ENCODE data around the gene PPM1B. TPM values are rescaled to one million over a fixed set of nuclear protein-coding genes. Genes with fewer than 3 reads are reported as not detected.
"Not testable (repeated sequence)": the region's sequence is repeated elsewhere in the genome, so short reads cannot be mapped to it uniquely, and the experiment has no call there.

PPM1B gene
- total and polyA plus RNA-seq, 5 experiments from 2014 or later: 43.3 to 88.0 (median 54.5) TPM

- no peak overlapping the region for H3K27ac Mint-ChIP-seq
- no peak for DNase-seq
- no peaks in the 10 kb centered on the region for H3K27me3 Mint-ChIP-seq
Observed at GRCh38 chr2:44166096-44166495, 2.6 kb upstream of the PPM1B start.

GRCh38 chr2:44167311-44167907 lies 1.3 kb upstream of the PPM1B start:
- peaks cover 10 to 35% (median 29%) of the 10 kb centered on the region in 4 donors for H3K4me1 Mint-ChIP-seq
- H3K27me3 Mint-ChIP-seq: no peaks in the 10 kb centered on the region
- no peak for DNase-seq
- peak overlapping the region; percentile 98 to 100 (median 100) for H3K27ac Mint-ChIP-seq
- peak overlapping the region; percentile 88 to 100 (median 98) for H3K4me3 Mint-ChIP-seq
- peak; percentile 13 to 17 for ATAC-seq
- peaks cover 0 to 4% (median 0%) of the 10 kb centered on the region in 9 donors for H3K9me3 Mint-ChIP-seq
- H3K36me3 Mint-ChIP-seq: peaks cover 2 to 6% (median 6%) of the 10 kb centered on the region in 3 donors
- POLR2A ChIA-PET: interaction anchor here (1.0 to 3.5 kb wide), 10 partner anchors 12 to 1357 kb away, joined by 3 to 50 read pairs (median 8); partner anchors contain the start of genes CAMKMT and PREPL

More at GRCh38 chr2:44166096-44166495, 2.6 kb upstream of the PPM1B start:
- ATAC-seq: no peak
- peaks cover 0 to 6% (median 2%) of the 10 kb centered on the region in 3 donors for H3K36me3 Mint-ChIP-seq
- POLR2A ChIA-PET: no interaction called here
- peaks cover 0 to 4% (median 0%) of the 10 kb centered on the region in 9 donors for H3K9me3 Mint-ChIP-seq
- peak overlapping the region in 1 of 10 donors; percentile 3 for H3K4me3 Mint-ChIP-seq
- peaks cover 10 to 23% (median 22%) of the 10 kb centered on the region in 4 donors for H3K4me1 Mint-ChIP-seq

- Mint-ChIP-seq H3K4me1 (peaks cover 13 to 42% (median 36%) of the 10 kb centered on the region in 4 donors), H3K27me3 (no peaks in the 10 kb centered on the region)
- POLR2A ChIA-PET: interaction anchor here (0.8 to 3.5 kb wide), 18 partner anchors 9 to 1357 kb away, joined by 3 to 50 read pairs (median 4); partner anchors contain the start of genes CAMKMT, PREPL and THADA
Observed at GRCh38 chr2:44167908-44168680, 581 bp upstream of the PPM1B start.

GRCh38 chr2:44169155-44169898 lies 652 bp downstream of the PPM1B start:
- Mint-ChIP-seq H3K4me1 (peaks cover 15 to 52% (median 45%) of the 10 kb centered on the region in 4 donors), H3K4me3 (peak overlapping the region; percentile 88 to 100 (median 99)), H3K27me3 (no peaks in the 10 kb centered on the region), H3K9me3 (peaks cover 0 to 4% (median 0%) of the 10 kb centered on the region in 9 donors), H3K36me3 (peaks cover 2 to 16% (median 6%) of the 10 kb centered on the region in 3 donors), H3K27ac (peak overlapping the region; percentile 98 to 100 (median 100))
- ATAC-seq: peak; percentile 7 to 9
- POLR2A ChIA-PET: interaction anchor here (0.7 to 3.5 kb wide), 11 partner anchors 8 to 1358 kb away, joined by 3 to 50 read pairs (median 5); partner anchors contain the start of genes CAMKMT and PREPL
- peak; percentile 27 to 77 (median 53) for DNase-seq

More at GRCh38 chr2:44167908-44168680, 581 bp upstream of the PPM1B start:
- H3K9me3 Mint-ChIP-seq: peaks cover 0 to 4% (median 0%) of the 10 kb centered on the region in 9 donors
- peaks cover 2 to 12% (median 6%) of the 10 kb centered on the region in 3 donors for H3K36me3 Mint-ChIP-seq
- DNase-seq (peak; percentile 85 to 100 (median 98)), ATAC-seq (peak; percentile 78 to 81)
- H3K4me3 Mint-ChIP-seq: peak overlapping the region; percentile 88 to 100 (median 98)
- peak overlapping the region; percentile 98 to 100 (median 100) for H3K27ac Mint-ChIP-seq

- Mint-ChIP-seq H3K4me3 (peak overlapping the region; percentile 88 to 100 (median 98)), H3K4me1 (peaks cover 20 to 62% (median 54%) of the 10 kb centered on the region in 4 donors), H3K9me3 (peaks cover 0 to 2% (median 0%) of the 10 kb centered on the region in 9 donors), H3K36me3 (peaks cover 2 to 24% (median 6%) of the 10 kb centered on the region in 3 donors), H3K27ac (peak overlapping the region in 9 of 10 donors; percentile 27 to 100 (median 99)), H3K27me3 (no peaks in the 10 kb centered on the region)
- DNase-seq (no peak), ATAC-seq (no peak)
- POLR2A ChIA-PET: interaction anchor here (0.8 to 3.5 kb wide), 3 partner anchors 11 to 192 kb away, joined by 3 to 50 read pairs (median 5); partner anchors contain the start of genes CAMKMT and PREPL
Observed at GRCh38 chr2:44170311-44170717, 1.6 kb downstream of the PPM1B start.

GRCh38 chr2:44171018-44171417 lies 2.3 kb downstream of the PPM1B start:
- Mint-ChIP-seq H3K9me3 (peaks cover 0 to 2% (median 0%) of the 10 kb centered on the region in 9 donors), H3K4me3 (peak overlapping the region; percentile 84 to 100 (median 98)), H3K4me1 (peaks cover 24 to 69% (median 61%) of the 10 kb centered on the region in 4 donors), H3K36me3 (peaks cover 0 to 26% (median 6%) of the 10 kb centered on the region in 3 donors), H3K27me3 (no peaks in the 10 kb centered on the region), H3K27ac (peak overlapping the region in 9 of 10 donors; percentile 36 to 100 (median 82))
- POLR2A ChIA-PET: interaction anchor here (0.5 to 0.9 kb wide), 2 partner anchors 191 to 193 kb away, joined by 3 to 6 read pairs; partner anchors contain the start of genes CAMKMT and PREPL
- DNase-seq (no peak), ATAC-seq (no peak)

GRCh38 chr2:44171442-44171841 lies 2.8 kb downstream of the PPM1B start:
- peaks cover 26 to 74% (median 66%) of the 10 kb centered on the region in 4 donors for H3K4me1 Mint-ChIP-seq
- H3K27ac Mint-ChIP-seq: peak overlapping the region in 9 of 10 donors; percentile 18 to 88 (median 80)
- POLR2A ChIA-PET: interaction anchor here (0.5 to 1.2 kb wide), 5 partner anchors 22 to 192 kb away, joined by 3 to 6 read pairs (median 3); partner anchors contain the start of genes CAMKMT and PREPL
- not testable (repeated sequence) for H3K9me3 Mint-ChIP-seq, ATAC-seq, DNase-seq, H3K27me3 Mint-ChIP-seq
- H3K36me3 Mint-ChIP-seq: peaks cover 0 to 26% (median 6%) of the 10 kb centered on the region in 3 donors
- H3K4me3 Mint-ChIP-seq: peak overlapping the region; percentile 84 to 100 (median 98)

GRCh38 chr2:44172576-44172975 lies 3.9 kb downstream of the PPM1B start:
- Mint-ChIP-seq H3K27me3 (no peaks in the 10 kb centered on the region), H3K9me3 (peaks cover 0 to 1% (median 0%) of the 10 kb centered on the region in 9 donors), H3K36me3 (peaks cover 0 to 30% (median 6%) of the 10 kb centered on the region in 3 donors), H3K4me1 (peaks cover 23 to 80% (median 67%) of the 10 kb centered on the region in 4 donors), H3K27ac (peak overlapping the region in 4 of 10 donors; percentile 34 to 62 (median 48)), H3K4me3 (peak overlapping the region in 9 of 10 donors; percentile 42 to 71 (median 58))
- POLR2A ChIA-PET: interaction anchor here (1.2 kb wide), 1 partner anchor 84 kb away, joined by 3 read pairs; no protein-coding TSS in a partner anchor
- DNase-seq: no peak
- ATAC-seq: no peak

GRCh38 chr2:44178950-44179349 lies 10.3 kb downstream of the PPM1B start:
- DNase-seq: no peak
- Mint-ChIP-seq H3K36me3 (peaks cover 0 to 57% (median 3%) of the 10 kb centered on the region in 3 donors), H3K4me3 (peak overlapping the region in 1 of 10 donors; percentile 38), H3K27me3 (no peaks in the 10 kb centered on the region), H3K9me3 (no peaks in the 10 kb centered on the region), H3K27ac (no peak overlapping the region), H3K4me1 (peaks cover 38 to 84% (median 76%) of the 10 kb centered on the region in 4 donors)
- ATAC-seq: no peak
- POLR2A ChIA-PET: no interaction called here

GRCh38 chr2:44181648-44182047 lies 13.0 kb downstream of the PPM1B start:
- ATAC-seq (no peak), DNase-seq (no peak)
- H3K9me3 Mint-ChIP-seq: no peaks in the 10 kb centered on the region
- H3K27ac Mint-ChIP-seq: peak overlapping the region in 6 of 10 donors; percentile 3 to 79 (median 31)
- POLR2A ChIA-PET: interaction anchor here (0.9 to 2.6 kb wide), 2 partner anchors 12 to 14 kb away, joined by 3 to 13 read pairs; partner anchors contain the start of gene PPM1B
- peaks cover 35 to 85% (median 73%) of the 10 kb centered on the region in 4 donors for H3K4me1 Mint-ChIP-seq
- H3K27me3 Mint-ChIP-seq: no peaks in the 10 kb centered on the region
- peaks cover 0 to 57% (median 6%) of the 10 kb centered on the region in 3 donors for H3K36me3 Mint-ChIP-seq
- H3K4me3 Mint-ChIP-seq: peak overlapping the region in 7 of 10 donors; percentile 1 to 70 (median 8)

- no peaks in the 10 kb centered on the region for H3K9me3 Mint-ChIP-seq
- peak overlapping the region; percentile 28 to 75 (median 53) for H3K4me3 Mint-ChIP-seq
- peaks cover 41 to 91% (median 88%) of the 10 kb centered on the region in 4 donors for H3K4me1 Mint-ChIP-seq
- H3K27ac Mint-ChIP-seq: peak overlapping the region; percentile 79 to 98 (median 92)
- no peaks in the 10 kb centered on the region for H3K27me3 Mint-ChIP-seq
- POLR2A ChIA-PET: interaction anchor here (2.6 kb wide), 1 partner anchor 16 kb away, joined by 13 read pairs; the partner anchor contains the start of gene PPM1B
- DNase-seq: peak in 6 of 10 donors; percentile 12 to 69 (median 48)
- ATAC-seq: peak; percentile 87 to 99
- peaks cover 5 to 53% (median 13%) of the 10 kb centered on the region in 3 donors for H3K36me3 Mint-ChIP-seq
Observed at GRCh38 chr2:44184106-44184505, 15.4 kb downstream of the PPM1B start.

Measured in naive thymus-derived CD8-positive, alpha-beta T cell (primary cell).